Lung (tissue), 16 donors: Measurements from ENCODE around the gene MYDGF. TPM values are rescaled to one million over a fixed set of nuclear protein-coding genes. Genes with fewer than 3 reads are reported as not detected.

Source experiments
- ATAC-seq: fragments of 200-7000 bp; cut with Tn5 transposase; one replicate; pipeline ENCODE4 v1.9.1; 2020; ENCODE audit warnings: moderate number of reproducible peaks; ENCODE audit not compliant: insufficient read depth, low FRiP score
- DNase-seq, 3 donors: peaks; one replicate each; pipeline ENCODE4 v3.0.0-alpha.2; 2013 to 2017
- H3K27ac ChIP-seq, 2 donors: one replicate each; pipeline ENCODE4 v1.5.1; 2013; ENCODE audit warnings: mild to moderate bottlenecking in 2 of 2, moderate library complexity in 2 of 2, control low read depth in 1 of 2, inconsistent platforms in 1 of 2, low read depth in 1 of 2, low read length in 1 of 2
- H3K27me3 ChIP-seq, 3 donors: one replicate each; pipeline ENCODE4 v1.5.1; 2013; ENCODE audit warnings: low read length in 2 of 3; ENCODE audit not compliant: control insufficient read depth in 3 of 3, insufficient read depth in 3 of 3
- H3K36me3 ChIP-seq, 4 donors: one replicate each; pipeline ENCODE4 v1.5.1; 2013; ENCODE audit warnings: low read length in 4 of 4, mild to moderate bottlenecking in 1 of 4, moderate library complexity in 1 of 4; ENCODE audit not compliant: control insufficient read depth in 4 of 4, insufficient read depth in 4 of 4
- H3K4me1 ChIP-seq, 5 donors: one replicate each; pipeline ENCODE4 v1.5.1; 2013; ENCODE audit warnings: low read length in 5 of 5, mild to moderate bottlenecking in 2 of 5, moderate library complexity in 1 of 5; ENCODE audit not compliant: control insufficient read depth in 5 of 5, insufficient read depth in 5 of 5
- H3K4me3 ChIP-seq: one replicate; pipeline ENCODE4 v1.5.1; 2013; ENCODE audit warnings: mild to moderate bottlenecking, control low read depth, moderate library complexity
- H3K9ac ChIP-seq, 2 donors: one replicate each; pipeline ENCODE4 v1.5.1; 2013; ENCODE audit warnings: low read length in 2 of 2, control low read depth in 1 of 2; ENCODE audit not compliant: insufficient read depth in 1 of 2
- H3K9me3 ChIP-seq, 4 donors: one replicate each; pipeline ENCODE4 v1.5.1; 2013; ENCODE audit warnings: low read length in 3 of 4, mild to moderate bottlenecking in 1 of 4, moderate library complexity in 1 of 4; ENCODE audit not compliant: control insufficient read depth in 4 of 4, insufficient read depth in 3 of 4
- CTCF ChIP-seq: IDR thresholded peaks from 2 replicates; pipeline ENCODE4 v1.5.1; 2012; ENCODE audit warnings: mild to moderate bottlenecking; ENCODE audit errors: control extremely low read depth, extremely low read depth
- WGBS, 2 donors: extraction: QIAGEN DNeasy Blood & Tissue Kit; methylation state at CpG; one replicate each; pipeline ENCODE4 v1.1.7; 2013; 5-methylcytosine and 5-hydroxymethylcytosine counted together
- long read RNA-seq, 5 donors: transcript quantifications; one replicate each; lab custom pipeline, GENCODE V29; 2026
- polyA plus RNA-seq, 2 donors: library from polyadenylated mRNA; stranded (reverse); fragments of 200-250 nt; gene quantifications; one replicate each; pipeline ENCODE4 v1.2.1, GENCODE V29; 2013
- total RNA-seq, 2 donors: library from RNA; depleted of rRNA in 1 of 2; stranded (reverse); fragments of >200 nt in 1 of 2; gene quantifications; one replicate each; pipeline ENCODE4 v1.2.1, GENCODE V29; 2014 to 2021
- donor health status: control.
- donor health status: control.
- donor health status: Bipolar disorder and iron deficiency.
- donor health status: healthy.
- donor health status: DM: yes; HTN: yes; CAD: no.

The MYDGF gene
- total RNA-seq (100 to 1,000 TPM in 1 of 2 donors, 10 to 100 TPM in 1; 70.4 to 157 TPM), polyA plus RNA-seq (100 to 1,000 TPM; 127 to 280 TPM)
- long read RNA-seq, donor 1, transcript MYDGF-201 (6 exons, 1,018 nt) = major isoform, 55 of 69 reads
- long read RNA-seq, donor 1, partial matches to known transcripts = 14 of 69 reads
- long read RNA-seq, donor 1, other reads (novel, unspliced or antisense) = 0 of 69 reads
- long read RNA-seq, donor 2, transcript MYDGF-201 (6 exons, 1,018 nt) = major isoform, 33 of 33 reads
- long read RNA-seq, donor 2, partial matches to known transcripts = 0 of 33 reads
- long read RNA-seq, donor 2, other reads (novel, unspliced or antisense) = 0 of 33 reads
- long read RNA-seq, donor 3, transcript MYDGF-201 (6 exons, 1,018 nt) = major isoform, 32 of 81 reads
- long read RNA-seq, donor 3, partial matches to known transcripts = 49 of 81 reads
- long read RNA-seq, donor 3, other reads (novel, unspliced or antisense) = 0 of 81 reads
- long read RNA-seq, donor 4, transcript MYDGF-201 (6 exons, 1,018 nt) = major isoform, 37 of 65 reads
- long read RNA-seq, donor 4, partial matches to known transcripts = 28 of 65 reads
- long read RNA-seq, donor 4, other reads (novel, unspliced or antisense) = 0 of 65 reads
- long read RNA-seq, donor 5, transcript MYDGF-201 (6 exons, 1,018 nt) = major isoform, 58 of 58 reads
- long read RNA-seq, donor 5, partial matches to known transcripts = 0 of 58 reads
- long read RNA-seq, donor 5, other reads (novel, unspliced or antisense) = 0 of 58 reads

GRCh38 chr19:4669723-4670480 lies at the start of gene MYDGF:
Gene MYDGF, minus strand, starts transcription at chr19:4670342. Its CDS starts 8 bp downstream, at chr19:4670334.
- Histone ChIP-seq H3K27ac (peak within 1 kb of the TSS; percentile 65 to 78), H3K27me3 (no peaks in the 10 kb centered on the region), H3K9me3 (no peaks in the 10 kb centered on the region), H3K36me3 (peaks cover 0 to 20% (median 8%) of the 10 kb centered on the region in 4 donors), H3K9ac (peak within 1 kb of the TSS; percentile 69 to 75), H3K4me3 (peak within 1 kb of the TSS; percentile 99), H3K4me1 (peaks cover 4 to 5% (median 4%) of the 10 kb centered on the region in 5 donors)
- 0% methylated on average over 64 to 75 of the region's 75 CpGs for WGBS, 2 donors
- no peak for TF ChIP-seq CTCF
- ATAC-seq (peak; percentile 99), DNase-seq (peak; percentile 88 to 92 (median 92))

GRCh38 chr19:4719499-4719866 lies 49.3 kb upstream of the MYDGF start:
- no peak for ATAC-seq
- no peaks in the 10 kb centered on the region for H3K9me3 ChIP-seq
- WGBS, 2 donors = 84 to 92% methylated on average over 11 of the region's 11 CpGs
- no peak for TF ChIP-seq CTCF
- peaks cover 5 to 50% (median 16%) of the 10 kb centered on the region in 4 donors for H3K36me3 ChIP-seq
- H3K9ac ChIP-seq = no peak overlapping the region
- H3K4me1 ChIP-seq = peaks cover 0 to 13% (median 13%) of the 10 kb centered on the region in 5 donors
- H3K27me3 ChIP-seq = no peaks in the 10 kb centered on the region
- H3K4me3 ChIP-seq = no peak overlapping the region
- no peak for DNase-seq
- no peak overlapping the region for H3K27ac ChIP-seq

GRCh38 chr19:4717966-4718701 lies 48.0 kb upstream of the MYDGF start:
- Histone ChIP-seq H3K36me3 (peaks cover 5 to 62% (median 16%) of the 10 kb centered on the region in 4 donors), H3K27me3 (no peaks in the 10 kb centered on the region), H3K27ac (peak overlapping the region in 1 of 2 donors; percentile 5), H3K4me1 (peaks cover 0 to 15% (median 12%) of the 10 kb centered on the region in 5 donors), H3K4me3 (no peak overlapping the region), H3K9ac (no peak overlapping the region), H3K9me3 (no peaks in the 10 kb centered on the region)
- TF ChIP-seq CTCF = no peak
- DNase-seq (no peak), ATAC-seq (no peak)
- WGBS, 2 donors = 77 to 87% methylated on average over 15 of the region's 15 CpGs
